Mesenchymal stem cell (in vitro differentiated cells and primary cell): ENCODE results near the gene CELSR2.

ENCODE experiments used
- DNase-seq: peaks from one replicate; pipeline ENCODE4 v3.0.0-alpha.2; 2013
- H2AFZ ChIP-seq: one replicate; pipeline ENCODE4 v1.6.1; 2013; ENCODE audit warnings: low read depth, mild to moderate bottlenecking, control low read depth, inconsistent platforms, low read length, moderate library complexity
- H2AK5ac ChIP-seq: 2 replicates; pipeline ENCODE4 v1.6.1; 2013; ENCODE audit warnings: low read length, moderate library complexity, mild to moderate bottlenecking, inconsistent platforms; ENCODE audit not compliant: severe bottlenecking
- H2BK120ac ChIP-seq: one replicate; pipeline ENCODE4 v1.6.1; 2013; ENCODE audit warnings: low read depth, mild to moderate bottlenecking, inconsistent platforms, low read length, moderate library complexity
- H2BK12ac ChIP-seq, 2 experiments: one replicate each; pipeline ENCODE4 v1.6.1; 2013; ENCODE audit warnings: inconsistent platforms in 2 of 2, low read length in 2 of 2, mild to moderate bottlenecking in 2 of 2, moderate library complexity in 2 of 2, control low read depth in 1 of 2
- H2BK15ac ChIP-seq: one replicate; pipeline ENCODE4 v1.6.1; 2013; ENCODE audit warnings: mild to moderate bottlenecking, low read depth, inconsistent platforms; ENCODE audit not compliant: poor library complexity, severe bottlenecking
- H2BK5ac ChIP-seq: 2 replicates; pipeline ENCODE4 v1.6.1; 2013; ENCODE audit warnings: low read depth, mild to moderate bottlenecking, low read length, control low read depth, inconsistent platforms; ENCODE audit not compliant: poor library complexity, severe bottlenecking
- H3K14ac ChIP-seq, 2 experiments: one replicate each; pipeline ENCODE4 v1.6.1; 2013; ENCODE audit warnings: inconsistent platforms in 2 of 2, low read length in 2 of 2, control low read depth in 1 of 2, mild to moderate bottlenecking in 1 of 2, moderate library complexity in 1 of 2
- H3K18ac ChIP-seq, 2 experiments: one replicate each; pipeline ENCODE4 v1.6.1; 2013; ENCODE audit warnings: inconsistent platforms in 2 of 2, low read length in 2 of 2, control low read depth in 1 of 2, low read depth in 1 of 2, mild to moderate bottlenecking in 1 of 2
- H3K23ac ChIP-seq, 2 experiments: one replicate each; pipeline ENCODE4 v1.6.1; 2013; ENCODE audit warnings: inconsistent platforms in 2 of 2, low read length in 2 of 2, mild to moderate bottlenecking in 2 of 2, moderate library complexity in 2 of 2, control low read depth in 1 of 2
- H3K27ac ChIP-seq: 2 replicates; pipeline ENCODE4 v1.5.1; 2013; ENCODE audit warnings: mild to moderate bottlenecking, moderate library complexity, low read length, control low read depth, inconsistent platforms; ENCODE audit not compliant: poor library complexity, severe bottlenecking
- H3K27me3 ChIP-seq, 2 experiments: 2 replicates each; pipeline versions ENCODE4 v1.6.1 to v1.7.0; 2013; ENCODE audit warnings: low read length in 2 of 2, mild to moderate bottlenecking in 2 of 2, moderate library complexity in 2 of 2, control low read depth in 1 of 2, inconsistent platforms in 1 of 2; ENCODE audit not compliant: control insufficient read depth in 1 of 2, insufficient read depth in 1 of 2
- H3K36me3 ChIP-seq, 2 experiments: 2 replicates each; pipeline versions ENCODE4 v1.6.1 to v1.7.0; 2013; ENCODE audit warnings: low read length in 2 of 2, control low read depth in 1 of 2, inconsistent platforms in 1 of 2, low read depth in 1 of 2, mild to moderate bottlenecking in 1 of 2; ENCODE audit not compliant: insufficient read depth in 2 of 2, control insufficient read depth in 1 of 2
- H3K4ac ChIP-seq, 2 experiments: one replicate each; pipeline ENCODE4 v1.6.1; 2013; ENCODE audit warnings: inconsistent platforms in 2 of 2, low read length in 2 of 2, mild to moderate bottlenecking in 2 of 2, moderate library complexity in 2 of 2, control low read depth in 1 of 2, low read depth in 1 of 2
- H3K4me1 ChIP-seq: 2 replicates; pipeline ENCODE4 v1.6.1; 2013; ENCODE audit warnings: low read depth, low read length, control low read depth; ENCODE audit not compliant: control insufficient read depth, insufficient read depth
- H3K4me2 ChIP-seq: 2 replicates; pipeline ENCODE4 v1.6.1; 2013; ENCODE audit warnings: low read length, mild to moderate bottlenecking, inconsistent platforms; ENCODE audit not compliant: poor library complexity, severe bottlenecking
- H3K4me3 ChIP-seq, 2 experiments: 2 replicates each; pipeline versions ENCODE4 v1.5.1 to v1.7.0; 2013; ENCODE audit warnings: low read length in 2 of 2, mild to moderate bottlenecking in 2 of 2, control low read depth in 1 of 2, low read depth in 1 of 2; ENCODE audit not compliant: insufficient read depth in 1 of 2
- H3K79me1 ChIP-seq: replicated peaks from 2 replicates; pipeline ENCODE4 v1.6.1; 2013; ENCODE audit warnings: mild to moderate bottlenecking, control low read depth, low read length, inconsistent platforms; ENCODE audit not compliant: poor library complexity, severe bottlenecking
- H3K9ac ChIP-seq: 2 replicates; pipeline ENCODE4 v1.7.0; 2013; ENCODE audit warnings: mild to moderate bottlenecking, low read length, moderate library complexity
- H3K9me3 ChIP-seq: 2 replicates; pipeline ENCODE4 v1.7.0; 2013; ENCODE audit warnings: mild to moderate bottlenecking, low read length; ENCODE audit not compliant: control insufficient read depth
- H4K8ac ChIP-seq: one replicate; pipeline ENCODE4 v1.6.1; 2013; ENCODE audit warnings: inconsistent platforms, mild to moderate bottlenecking, low read length, moderate library complexity
- H4K91ac ChIP-seq: one replicate; pipeline ENCODE4 v1.6.1; 2013; ENCODE audit warnings: mild to moderate bottlenecking, low read length, inconsistent platforms
- WGBS: methylation state at CpG from one replicate; pipeline ENCODE4 v1.1.7; 2013; ENCODE audit warnings: mixed read lengths; 5-methylcytosine and 5-hydroxymethylcytosine counted together

CELSR2 gene

DNA sequence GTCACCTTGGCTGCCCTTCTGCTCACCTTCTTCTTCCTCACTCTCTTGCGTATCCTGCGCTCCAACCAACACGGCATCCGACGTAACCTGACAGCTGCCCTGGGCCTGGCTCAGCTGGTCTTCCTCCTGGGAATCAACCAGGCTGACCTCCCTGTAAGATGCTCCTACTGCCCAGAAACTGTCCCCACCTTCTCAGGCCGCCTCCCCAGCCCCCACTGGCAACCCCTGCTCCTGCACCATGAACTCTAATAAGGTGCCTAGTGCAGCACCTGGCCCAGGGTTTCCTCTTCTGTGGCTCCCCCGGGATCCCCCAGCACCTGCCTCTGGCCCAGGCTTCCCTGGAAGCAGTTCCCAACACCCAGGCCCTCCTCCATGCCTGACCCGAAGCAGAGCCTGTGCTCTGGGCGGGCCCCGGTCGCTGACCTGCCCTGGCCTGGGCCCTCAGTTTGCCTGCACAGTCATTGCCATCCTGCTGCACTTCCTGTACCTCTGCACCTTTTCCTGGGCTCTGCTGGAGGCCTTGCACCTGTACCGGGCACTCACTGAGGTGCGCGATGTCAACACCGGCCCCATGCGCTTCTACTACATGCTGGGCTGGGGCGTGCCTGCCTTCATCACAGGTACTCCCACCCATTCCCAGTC is 20.8 kb downstream of the CELSR2 start:
- H3K14ac ChIP-seq: no peak overlapping the region
- H3K36me3 ChIP-seq: peaks cover 0 to 66% of the 10 kb centered on the region in 2 experiments
- no peak for DNase-seq
- H3K4me1 ChIP-seq: peaks cover 22% of the 10 kb centered on the region
- H4K8ac ChIP-seq: no peak overlapping the region
- H3K9me3 ChIP-seq: no peaks in the 10 kb centered on the region
- peak overlapping the region; percentile 49 for H2BK15ac ChIP-seq
- no peak overlapping the region for H3K4ac ChIP-seq
- H3K79me1 ChIP-seq: no peaks in the 10 kb centered on the region
- H2AK5ac ChIP-seq: no peak overlapping the region
- no peak overlapping the region for H2AFZ ChIP-seq
- H3K9ac ChIP-seq: no peak overlapping the region
- H3K27ac ChIP-seq: no peak overlapping the region
- no peak overlapping the region for H3K23ac ChIP-seq
- no peak overlapping the region for H3K18ac ChIP-seq
- H3K27me3 ChIP-seq: no peaks in the 10 kb centered on the region
- H3K4me3 ChIP-seq: no peak overlapping the region
- H2BK12ac ChIP-seq: no peak overlapping the region
- no peak overlapping the region for H2BK120ac ChIP-seq
- H4K91ac ChIP-seq: no peak overlapping the region
- H3K4me2 ChIP-seq: no peak overlapping the region
- 86% methylated on average over 17 of the region's 17 CpGs for WGBS
- no peak overlapping the region for H2BK5ac ChIP-seq

GRCh38 chr1:109270623-109271317 is 21.4 kb downstream of the CELSR2 start:
- H3K9me3 ChIP-seq: no peaks in the 10 kb centered on the region
- H3K27ac ChIP-seq: no peak overlapping the region
- H3K4me3 ChIP-seq: no peak overlapping the region
- peak overlapping the region; percentile 65 for H4K91ac ChIP-seq
- H3K79me1 ChIP-seq: no peaks in the 10 kb centered on the region
- peaks cover 27% of the 10 kb centered on the region for H3K4me1 ChIP-seq
- no peak overlapping the region for H3K4me2 ChIP-seq
- no peak overlapping the region for H2BK12ac ChIP-seq
- H4K8ac ChIP-seq: no peak overlapping the region
- peak overlapping the region in 1 of 2 experiments; percentile 23 for H3K14ac ChIP-seq
- no peak overlapping the region for H2BK120ac ChIP-seq
- H3K4ac ChIP-seq: no peak overlapping the region
- H2BK5ac ChIP-seq: no peak overlapping the region
- H3K36me3 ChIP-seq: peaks cover 0 to 61% of the 10 kb centered on the region in 2 experiments
- no peaks in the 10 kb centered on the region for H3K27me3 ChIP-seq
- no peak for DNase-seq
- H3K23ac ChIP-seq: no peak overlapping the region
- no peak overlapping the region for H3K18ac ChIP-seq
- no peak overlapping the region for H2AK5ac ChIP-seq
- no peak overlapping the region for H2BK15ac ChIP-seq
- H2AFZ ChIP-seq: no peak overlapping the region
- WGBS: 93% methylated on average over 20 of the region's 20 CpGs
- H3K9ac ChIP-seq: no peak overlapping the region

- Histone ChIP-seq H3K23ac (no peak overlapping the region), H3K27me3 (no peaks in the 10 kb centered on the region), H4K91ac (no peak overlapping the region), H3K9me3 (no peaks in the 10 kb centered on the region), H2AFZ (no peak overlapping the region), H2BK12ac (no peak overlapping the region), H3K27ac (no peak overlapping the region), H2AK5ac (no peak overlapping the region), H2BK15ac (no peak overlapping the region), H3K36me3 (peaks cover 0 to 57% of the 10 kb centered on the region in 2 experiments), H3K4me1 (peaks cover 29% of the 10 kb centered on the region), H3K4me2 (no peak overlapping the region), H3K79me1 (no peaks in the 10 kb centered on the region), H2BK120ac (no peak overlapping the region), H4K8ac (no peak overlapping the region), H2BK5ac (no peak overlapping the region), H3K9ac (no peak overlapping the region), H3K18ac (no peak overlapping the region), H3K4ac (no peak overlapping the region), H3K4me3 (no peak overlapping the region), H3K14ac (no peak overlapping the region)
- no peak for DNase-seq
- WGBS: 93% methylated on average over 6 of the region's 6 CpGs
These were observed 22.1 kb downstream of the CELSR2 start for GRCh38 chr1:109271458-109271857.

- Histone ChIP-seq H2AFZ (no peak overlapping the region), H3K9me3 (no peaks in the 10 kb centered on the region), H2BK15ac (no peak overlapping the region), H3K4me1 (peaks cover 27% of the 10 kb centered on the region), H3K23ac (no peak overlapping the region), H2BK120ac (no peak overlapping the region), H3K27me3 (no peaks in the 10 kb centered on the region), H3K4ac (no peak overlapping the region), H3K18ac (no peak overlapping the region), H3K27ac (no peak overlapping the region), H3K79me1 (no peaks in the 10 kb centered on the region), H2BK5ac (no peak overlapping the region), H4K91ac (no peak overlapping the region), H3K36me3 (peaks cover 0 to 57% of the 10 kb centered on the region in 2 experiments), H3K4me3 (no peak overlapping the region), H2BK12ac (no peak overlapping the region), H3K14ac (no peak overlapping the region), H3K9ac (no peak overlapping the region), H3K4me2 (no peak overlapping the region), H4K8ac (no peak overlapping the region), H2AK5ac (no peak overlapping the region)
- DNase-seq: no peak
- WGBS: 92% methylated on average over 13 of the region's 13 CpGs
These were observed 22.9 kb downstream of the CELSR2 start for GRCh38 chr1:109272021-109272799.
